GM18519 (cell line): ENCODE measurements around the gene ZC3H11A.
"Not testable (repeated sequence)": the region's sequence is repeated elsewhere in the genome, so short reads cannot be mapped to it uniquely, and the experiment has no call there.

Experiments used
- ATAC-seq: cut with Tn5 transposase; IDR thresholded peaks from one replicate; pipeline ENCODE4 v1.9.1; 2021; ENCODE audit warnings: mild to moderate bottlenecking, moderate library complexity; ENCODE audit not compliant: unreplicated experiment, low FRiP score

The ZC3H11A gene

GRCh38 chr1:203778789-203779188 is 16.6 kb upstream of the ZC3H11A start:
- ATAC-seq, result no peak

- no peak for ATAC-seq
Measured at GRCh38 chr1:203781962-203782361, 13.5 kb upstream of the ZC3H11A start.

- ATAC-seq, result no peak
Measured at GRCh38 chr1:203789966-203790365, 5.5 kb upstream of the ZC3H11A start.

GRCh38 chr1:203791498-203791897 is 3.9 kb upstream of the ZC3H11A start:
- ATAC-seq, result no peak

- no peak for ATAC-seq
Measured at GRCh38 chr1:203792486-203792885, 2.9 kb upstream of the ZC3H11A start.

- not testable (repeated sequence) for ATAC-seq
Measured at GRCh38 chr1:203793561-203793960, 1.9 kb upstream of the ZC3H11A start.

- no peak for ATAC-seq
Measured at GRCh38 chr1:203794764-203795440, 521 bp upstream of the ZC3H11A start.

- no peak for ATAC-seq
Measured at GRCh38 chr1:203796236-203796605, 798 bp downstream of the ZC3H11A start.

- no peak for ATAC-seq
Measured at GRCh38 chr1:203797216-203797615, 1.8 kb downstream of the ZC3H11A start.

GRCh38 chr1:203797948-203798655 is 2.7 kb downstream of the ZC3H11A start:
- ATAC-seq, result no peak

GRCh38 chr1:203799157-203799556 is 3.7 kb downstream of the ZC3H11A start:
- no peak for ATAC-seq

GRCh38 chr1:203799971-203800370 is 4.5 kb downstream of the ZC3H11A start:
- no peak for ATAC-seq

- no peak for ATAC-seq
Measured at GRCh38 chr1:203805689-203806088, 10.3 kb downstream of the ZC3H11A start.

- ATAC-seq, result no peak
Measured at GRCh38 chr1:203807196-203807595, 11.8 kb downstream of the ZC3H11A start.

- no peak for ATAC-seq
Measured at GRCh38 chr1:203813581-203814341, 18.3 kb downstream of the ZC3H11A start.

GRCh38 chr1:203818399-203818798 is 23.0 kb downstream of the ZC3H11A start:
- no peak for ATAC-seq

GRCh38 chr1:203823306-203823705 is 27.9 kb downstream of the ZC3H11A start:
- ATAC-seq, result no peak

- ATAC-seq, result no peak
Measured at GRCh38 chr1:203826175-203826574, 30.8 kb downstream of the ZC3H11A start.

- no peak for ATAC-seq
Measured at GRCh38 chr1:203828002-203828401, 32.6 kb downstream of the ZC3H11A start.

GRCh38 chr1:203828503-203828902 is 33.1 kb downstream of the ZC3H11A start:
- ATAC-seq, result no peak

- ATAC-seq, result not testable (repeated sequence)
Measured at GRCh38 chr1:203829247-203829646, 33.8 kb downstream of the ZC3H11A start.
